ENCODE results near the gene OXGR1. TPM values are rescaled to one million over a fixed set of nuclear protein-coding genes. Genes with fewer than 3 reads are reported as not detected.

The OXGR1 gene
- total RNA-seq, 1 experiment from 2014 or later, result not detected

- no peaks in the 10 kb centered on the region for H3K9me3 ChIP-seq (ENCODE audit: control insufficient read depth, low read depth, low read length)
- peaks cover 31% of the 10 kb centered on the region; the same call in 1 of the 2 replicates for H3K27me3 ChIP-seq (ENCODE audit: insufficient read depth, low read length)
- H2BK20ac ChIP-seq (ENCODE audit: low read depth, low read length, poor library complexity, severe bottlenecking), result no peak overlapping the region
- H2BK120ac ChIP-seq (ENCODE audit: low read depth, low read length, poor library complexity, severe bottlenecking), result no peak overlapping the region
- H2AFZ ChIP-seq (ENCODE audit: low read length), result no peak overlapping the region
- H3K14ac ChIP-seq (ENCODE audit: insufficient read depth, low read length), result no peak overlapping the region
- no peaks in the 10 kb centered on the region for H4K20me1 ChIP-seq (ENCODE audit: control insufficient read depth, insufficient read depth, insufficient read length)
- no peak for TF ChIP-seq CTCF (conservative IDR thresholded peaks at IDR 0.05)
- H4K91ac ChIP-seq (ENCODE audit: insufficient read length, low read depth, low read length), result no peak overlapping the region
- no peaks in the 10 kb centered on the region for H3K4me1 ChIP-seq (ENCODE audit: insufficient read depth, low read length)
- H3K4me1 Mint-ChIP-seq, result peaks cover 6 to 20% of the 10 kb centered on the region in 2 experiments
- no peak overlapping the region for H3K27ac Mint-ChIP-seq
- H4K5ac ChIP-seq (ENCODE audit: insufficient read length, low read depth, low read length), result no peak overlapping the region
- H3K27me3 Mint-ChIP-seq (ENCODE audit: low read depth), result peaks cover 97% of the 10 kb centered on the region
- H3K36me3 Mint-ChIP-seq (ENCODE audit: insufficient read depth in 1 of 3, low read depth in 3 of 3), result peaks cover 0 to 5% (median 0%) of the 10 kb centered on the region in 3 experiments; a peak in 1 of 7 replicates
- H4K8ac ChIP-seq (replicated peaks; ENCODE audit: insufficient read length, low read depth, low read length), result no peak overlapping the region
- H3K9ac ChIP-seq (ENCODE audit: extremely low read depth, insufficient read length, low read length), result no peak overlapping the region
- no peak overlapping the region for H3K4me3 Mint-ChIP-seq
- H3T11ph ChIP-seq (ENCODE audit: low read length), result no peak overlapping the region
- no peak for DNase-seq
- no peak overlapping the region for H2BK5ac ChIP-seq (ENCODE audit: insufficient read length, low read length)
- H3K56ac ChIP-seq (ENCODE audit: insufficient read length, low read depth, low read length), result no peak overlapping the region
- no peaks in the 10 kb centered on the region for H3K79me2 ChIP-seq (ENCODE audit: insufficient read depth, low read length)
- no CpG with 5 or more reads among the region's 3 CpGs for WGBS (ENCODE audit: extremely low coverage, insufficient read length, low lambda C conversion rate)
- H2BK15ac ChIP-seq (ENCODE audit: low read depth, low read length), result no peak overlapping the region
- no peak overlapping the region for H2AK5ac ChIP-seq (ENCODE audit: insufficient read length, low read length)
- H2BK12ac ChIP-seq (ENCODE audit: insufficient read length, low read depth, low read length), result no peak overlapping the region
- H3K79me1 ChIP-seq (ENCODE audit: insufficient read depth, low read depth, low read length, poor library complexity, severe bottlenecking), result no peaks in the 10 kb centered on the region
- H3K23me2 ChIP-seq (ENCODE audit: insufficient read length, low read depth, low read length, poor library complexity, severe bottlenecking), result peaks cover 9% of the 10 kb centered on the region
- H3K27ac ChIP-seq (ENCODE audit: insufficient read length, low read depth, low read length), result no peak overlapping the region
- peaks cover 0 to 4% of the 10 kb centered on the region in 2 experiments; a peak in 2 of 5 replicates for H3K9me3 Mint-ChIP-seq
- no peak overlapping the region for H3K4me2 ChIP-seq (ENCODE audit: insufficient read depth, insufficient read length, low read length)
- no peak overlapping the region for H3K18ac ChIP-seq (ENCODE audit: insufficient read length, low read depth, low read length)
- no peak overlapping the region for H3K23ac ChIP-seq (ENCODE audit: insufficient read length, low read depth, low read length)
- no peak overlapping the region for H3K4ac ChIP-seq (ENCODE audit: low read depth, low read length)
These were observed 3.2 kb downstream of the OXGR1 start for GRCh38 chr13:96991072-96991471.

Measured in H9 (cell line).